GM23338 (cell line): Measurements from ENCODE around the gene BCAS1. TPM values are rescaled to one million over a fixed set of nuclear protein-coding genes. Genes with fewer than 3 reads are reported as not detected.

Source experiments
- ATAC-seq: fragments of 200-7000 bp; cut with Tn5 transposase; 3 replicates; pipeline ENCODE4 v1.9.1; 2020
- DNase-seq: peaks from one replicate; pipeline ENCODE4 v3.0.0-alpha.2; 2015; ENCODE audit warnings: low spot score
- H2AFZ ChIP-seq: fragments of 200-600 bp; sonication (generic); 2 replicates; pipeline ENCODE4 v1.8.0; 2016; ENCODE audit warnings: antibody characterized with exemption, mild to moderate bottlenecking, moderate library complexity
- H3F3A ChIP-seq: fragments of 200-600 bp; sonication (generic); replicated peaks from 2 replicates; pipeline ENCODE4 v1.8.0; 2017; ENCODE audit warnings: antibody characterized with exemption, mixed run types, low read depth
- H3K27ac ChIP-seq: fragments of 200-600 bp; sonication (generic); 2 replicates; pipeline ENCODE4 v1.6.1; 2016; ENCODE audit warnings: low read depth
- H3K27me3 ChIP-seq: fragments of 200-600 bp; sonication (generic); 2 replicates; pipeline ENCODE4 v1.8.0; 2016; ENCODE audit warnings: mild to moderate bottlenecking, mixed run types, moderate library complexity; ENCODE audit not compliant: insufficient read depth
- H3K36me3 ChIP-seq: fragments of 200-600 bp; sonication (generic); 2 replicates; pipeline ENCODE4 v1.8.0; 2016; ENCODE audit warnings: mild to moderate bottlenecking; ENCODE audit not compliant: insufficient read depth
- H3K4me1 ChIP-seq: fragments of 200-600 bp; sonication (generic); 2 replicates; pipeline ENCODE4 v1.8.0; 2016; ENCODE audit warnings: mild to moderate bottlenecking, moderate library complexity; ENCODE audit not compliant: insufficient read depth
- H3K4me2 ChIP-seq: fragments of 200-600 bp; sonication (generic); 2 replicates; pipeline ENCODE4 v1.7.1; 2017; ENCODE audit warnings: mixed run types
- H3K4me3 ChIP-seq: fragments of 200-600 bp; sonication (generic); 2 replicates; pipeline ENCODE4 v1.6.1; 2016; ENCODE audit warnings: mixed run types
- H3K79me2 ChIP-seq: fragments of 200-600 bp; sonication (generic); replicated peaks from 2 replicates; pipeline ENCODE4 v1.8.0; 2017; ENCODE audit warnings: mild to moderate bottlenecking; ENCODE audit not compliant: insufficient read depth
- H3K9me2 ChIP-seq: fragments of 200-600 bp; sonication (generic); 2 replicates; pipeline ENCODE4 v1.8.0; 2017; ENCODE audit not compliant: insufficient read depth
- H4K20me1 ChIP-seq: fragments of 200-600 bp; sonication (generic); replicated peaks from 2 replicates; pipeline ENCODE4 v1.8.0; 2017; ENCODE audit warnings: mild to moderate bottlenecking; ENCODE audit not compliant: insufficient read depth
- H3K27ac Mint-ChIP-seq: 2 replicates; pipeline ENCODE4 v1.8.0; 2020; ENCODE audit warnings: inconsistent platforms, mild to moderate bottlenecking, moderate library complexity, mixed read lengths
- H3K27me3 Mint-ChIP-seq: 3 replicates; pipeline ENCODE4 v1.8.0; 2022; ENCODE audit warnings: low read depth, mild to moderate bottlenecking, moderate library complexity, mixed read lengths, inconsistent platforms; ENCODE audit not compliant: insufficient read depth, poor library complexity
- H3K36me3 Mint-ChIP-seq: 3 replicates; pipeline ENCODE4 v1.8.0; 2021; ENCODE audit warnings: low read depth, mild to moderate bottlenecking, inconsistent platforms, moderate library complexity, mixed read lengths
- H3K4me1 Mint-ChIP-seq: 3 replicates; pipeline ENCODE4 v1.8.0; 2020; ENCODE audit warnings: mild to moderate bottlenecking, inconsistent platforms, mixed read lengths
- H3K4me3 Mint-ChIP-seq: 3 replicates; pipeline ENCODE4 v1.8.0; 2021; ENCODE audit warnings: moderate library complexity, mild to moderate bottlenecking, inconsistent platforms, mixed read lengths
- H3K9me3 Mint-ChIP-seq: 3 replicates; pipeline ENCODE4 v1.8.0; 2020; ENCODE audit warnings: moderate library complexity, mild to moderate bottlenecking, inconsistent platforms, mixed read lengths
- CREB1 ChIP-seq: fragments of 250-450 bp; sonication (Bioruptor Pico); IDR thresholded peaks from 2 replicates; pipeline ENCODE4 v1.5.0; 2020; ENCODE audit warnings: low read depth, mild to moderate bottlenecking, moderate library complexity
- NANOG ChIP-seq: IDR thresholded peaks from 2 replicates; pipeline ENCODE4 v1.6.1; 2016; ENCODE audit warnings: antibody characterized with exemption, borderline replicate concordance
- POLR2AphosphoS5 ChIP-seq: IDR thresholded peaks from 2 replicates; pipeline ENCODE4 v1.6.1; 2016; ENCODE audit warnings: antibody characterized with exemption, low read depth
- STAT1 ChIP-seq: IDR thresholded peaks from one replicate; pipeline ENCODE4 v1.6.1; 2016; ENCODE audit warnings: antibody characterized with exemption; ENCODE audit not compliant: unreplicated experiment
- ZNF114 ChIP-seq: fragments of 250-450 bp; sonication (Bioruptor Pico); IDR thresholded peaks from 2 replicates; pipeline ENCODE4 v1.5.0; 2020; ENCODE audit warnings: mild to moderate bottlenecking, moderate library complexity
- ZNF331 ChIP-seq: fragments of 250-450 bp; sonication (Bioruptor Pico); IDR thresholded peaks from 2 replicates; pipeline ENCODE4 v1.5.0; 2020; ENCODE audit warnings: low read depth, mild to moderate bottlenecking, moderate library complexity
- ZNF462 ChIP-seq: fragments of 250-450 bp; sonication (Bioruptor Pico); IDR thresholded peaks from 2 replicates; pipeline ENCODE4 v1.5.0; 2020; ENCODE audit warnings: mild to moderate bottlenecking, moderate library complexity
- polyA plus RNA-seq: library from polyadenylated mRNA; unstranded; fragments of >200 nt; fragmentation: Nextera tagmentation; extraction: Ambion mirVana; gene quantifications from 2 replicates; pipeline ENCODE4 v1.2.1, GENCODE V29; 2016
- total RNA-seq: library from RNA; depleted of rRNA; stranded (reverse); fragments of >200 nt; shearing (Covaris generic); gene quantifications from 2 replicates; pipeline ENCODE4 v1.2.3, GENCODE V29; 2014
- TF ChIP-seq, protein P1 (sequence below): IDR thresholded peaks from one replicate; pipeline ENCODE4 v1.6.1; 2018; ENCODE audit warnings: antibody characterized with exemption; ENCODE audit not compliant: unreplicated experiment
- TF ChIP-seq, protein P2 (sequence below): IDR thresholded peaks from 2 replicates; pipeline ENCODE4 v1.6.1; 2016; ENCODE audit warnings: antibody characterized with exemption

The BCAS1 gene
- total and polyA plus RNA-seq, 2 experiments from 2014 or later: 0.17 to 0.19 TPM

DNA sequence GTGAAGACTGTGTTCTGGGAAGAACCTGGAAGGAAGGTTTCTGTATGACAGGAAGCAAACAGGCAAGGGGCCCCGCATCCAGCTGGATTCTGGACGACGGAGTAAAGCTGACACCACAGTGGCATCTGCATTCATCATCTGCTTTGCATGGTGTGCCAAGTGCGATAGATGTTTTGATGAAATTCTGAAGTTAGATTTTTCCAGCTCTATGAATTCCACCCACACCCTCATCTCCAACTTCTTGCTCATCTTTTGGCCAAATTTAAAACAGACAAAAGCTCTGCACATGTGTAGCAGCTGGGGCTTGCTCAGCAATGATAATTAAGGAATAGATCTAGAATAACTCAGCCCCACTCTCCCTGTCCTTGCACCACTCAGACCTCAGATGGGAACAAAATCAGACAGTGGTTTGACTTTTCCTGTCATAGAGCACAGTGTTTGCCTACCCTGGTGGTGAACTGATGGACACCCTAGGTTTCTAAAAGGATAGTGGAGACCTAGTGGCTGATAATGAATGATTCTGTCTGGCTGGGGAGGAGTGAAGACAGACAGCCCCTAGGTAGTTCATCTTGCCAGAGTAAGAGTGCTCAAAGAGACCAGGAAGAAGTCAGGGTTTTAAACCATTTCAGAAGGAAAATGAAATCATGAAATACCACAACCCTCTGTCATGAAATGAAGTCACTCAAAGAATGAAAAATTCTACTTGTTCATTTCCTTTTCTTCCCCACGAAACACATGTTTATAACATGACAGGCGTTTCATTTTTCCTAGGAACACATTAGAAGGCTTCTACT lies 85.8 kb downstream of the BCAS1 start:
- Histone ChIP-seq H3K27me3 (no peaks in the 10 kb centered on the region), H2AFZ (peak overlapping the region; percentile 49), H3K4me3 (no peak overlapping the region), H3K79me2 (no peaks in the 10 kb centered on the region), H3K9me2 (peaks cover 6% of the 10 kb centered on the region), H3K27ac (no peak overlapping the region), H3K4me1 (no peaks in the 10 kb centered on the region), H3K4me2 (no peak overlapping the region), H3K36me3 (no peaks in the 10 kb centered on the region), H4K20me1 (no peaks in the 10 kb centered on the region), H3F3A (no peaks in the 10 kb centered on the region)
- no peaks in the 10 kb centered on the region for H3K36me3 Mint-ChIP-seq
- ATAC-seq (no peak), DNase-seq (no peak)
- H3K27ac Mint-ChIP-seq: no peak overlapping the region
- H3K4me3 Mint-ChIP-seq: no peak overlapping the region
- no peaks in the 10 kb centered on the region for H3K27me3 Mint-ChIP-seq
- H3K9me3 Mint-ChIP-seq: no peaks in the 10 kb centered on the region
- H3K4me1 Mint-ChIP-seq: no peaks in the 10 kb centered on the region
- TF ChIP-seq NANOG (no peak), ZNF114 (CRISPR knock-in tag) (no peak), STAT1 (no peak), POLR2AphosphoS5 (no peak), ZNF331 (CRISPR knock-in tag) (no peak)
- TF ChIP-seq, protein P1, sequence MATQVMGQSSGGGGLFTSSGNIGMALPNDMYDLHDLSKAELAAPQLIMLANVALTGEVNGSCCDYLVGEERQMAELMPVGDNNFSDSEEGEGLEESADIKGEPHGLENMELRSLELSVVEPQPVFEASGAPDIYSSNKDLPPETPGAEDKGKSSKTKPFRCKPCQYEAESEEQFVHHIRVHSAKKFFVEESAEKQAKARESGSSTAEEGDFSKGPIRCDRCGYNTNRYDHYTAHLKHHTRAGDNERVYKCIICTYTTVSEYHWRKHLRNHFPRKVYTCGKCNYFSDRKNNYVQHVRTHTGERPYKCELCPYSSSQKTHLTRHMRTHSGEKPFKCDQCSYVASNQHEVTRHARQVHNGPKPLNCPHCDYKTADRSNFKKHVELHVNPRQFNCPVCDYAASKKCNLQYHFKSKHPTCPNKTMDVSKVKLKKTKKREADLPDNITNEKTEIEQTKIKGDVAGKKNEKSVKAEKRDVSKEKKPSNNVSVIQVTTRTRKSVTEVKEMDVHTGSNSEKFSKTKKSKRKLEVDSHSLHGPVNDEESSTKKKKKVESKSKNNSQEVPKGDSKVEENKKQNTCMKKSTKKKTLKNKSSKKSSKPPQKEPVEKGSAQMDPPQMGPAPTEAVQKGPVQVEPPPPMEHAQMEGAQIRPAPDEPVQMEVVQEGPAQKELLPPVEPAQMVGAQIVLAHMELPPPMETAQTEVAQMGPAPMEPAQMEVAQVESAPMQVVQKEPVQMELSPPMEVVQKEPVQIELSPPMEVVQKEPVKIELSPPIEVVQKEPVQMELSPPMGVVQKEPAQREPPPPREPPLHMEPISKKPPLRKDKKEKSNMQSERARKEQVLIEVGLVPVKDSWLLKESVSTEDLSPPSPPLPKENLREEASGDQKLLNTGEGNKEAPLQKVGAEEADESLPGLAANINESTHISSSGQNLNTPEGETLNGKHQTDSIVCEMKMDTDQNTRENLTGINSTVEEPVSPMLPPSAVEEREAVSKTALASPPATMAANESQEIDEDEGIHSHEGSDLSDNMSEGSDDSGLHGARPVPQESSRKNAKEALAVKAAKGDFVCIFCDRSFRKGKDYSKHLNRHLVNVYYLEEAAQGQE: no peak
- TF ChIP-seq, protein P2, sequence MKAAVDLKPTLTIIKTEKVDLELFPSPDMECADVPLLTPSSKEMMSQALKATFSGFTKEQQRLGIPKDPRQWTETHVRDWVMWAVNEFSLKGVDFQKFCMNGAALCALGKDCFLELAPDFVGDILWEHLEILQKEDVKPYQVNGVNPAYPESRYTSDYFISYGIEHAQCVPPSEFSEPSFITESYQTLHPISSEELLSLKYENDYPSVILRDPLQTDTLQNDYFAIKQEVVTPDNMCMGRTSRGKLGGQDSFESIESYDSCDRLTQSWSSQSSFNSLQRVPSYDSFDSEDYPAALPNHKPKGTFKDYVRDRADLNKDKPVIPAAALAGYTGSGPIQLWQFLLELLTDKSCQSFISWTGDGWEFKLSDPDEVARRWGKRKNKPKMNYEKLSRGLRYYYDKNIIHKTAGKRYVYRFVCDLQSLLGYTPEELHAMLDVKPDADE: no peak

- Histone ChIP-seq H3K4me3 (no peak overlapping the region), H3K9me2 (peaks cover 6% of the 10 kb centered on the region), H3K79me2 (no peaks in the 10 kb centered on the region), H3K27me3 (no peaks in the 10 kb centered on the region), H3K36me3 (no peaks in the 10 kb centered on the region), H3K4me2 (no peak overlapping the region), H3K27ac (no peak overlapping the region), H4K20me1 (no peaks in the 10 kb centered on the region), H3K4me1 (no peaks in the 10 kb centered on the region), H3F3A (no peaks in the 10 kb centered on the region), H2AFZ (no peak overlapping the region)
- no peaks in the 10 kb centered on the region for H3K4me1 Mint-ChIP-seq
- no peak overlapping the region for H3K4me3 Mint-ChIP-seq
- no peak for ATAC-seq
- H3K36me3 Mint-ChIP-seq: no peaks in the 10 kb centered on the region
- no peaks in the 10 kb centered on the region for H3K27me3 Mint-ChIP-seq
- H3K9me3 Mint-ChIP-seq: no peaks in the 10 kb centered on the region
- no peak for DNase-seq
- no peak overlapping the region for H3K27ac Mint-ChIP-seq
- TF ChIP-seq ZNF462 (CRISPR knock-in tag) (no peak), STAT1 (no peak), CREB1 (CRISPR knock-in tag) (no peak)
- TF ChIP-seq, protein P2: no peak
These were observed 87.0 kb downstream of the BCAS1 start for GRCh38 chr20:53983401-53983800.
